OCI-LY3 (cell line): ENCODE measurements around the gene PPME1.

Source experiments
- CTCF ChIP-seq: fragments of 200-600, 300-600 bp; sonication (generic); IDR thresholded peaks from 2 replicates; pipeline ENCODE4 v1.5.1; 2014; ENCODE audit warnings: antibody characterized with exemption, low read length, low read depth
- EZH2phosphoT487 ChIP-seq: fragments of 200-600 bp; shearing (Covaris generic); IDR thresholded peaks from 2 replicates; pipeline ENCODE4 v1.6.1; 2018; ENCODE audit warnings: antibody characterized with exemption, mixed run types, low read depth

DNA sequence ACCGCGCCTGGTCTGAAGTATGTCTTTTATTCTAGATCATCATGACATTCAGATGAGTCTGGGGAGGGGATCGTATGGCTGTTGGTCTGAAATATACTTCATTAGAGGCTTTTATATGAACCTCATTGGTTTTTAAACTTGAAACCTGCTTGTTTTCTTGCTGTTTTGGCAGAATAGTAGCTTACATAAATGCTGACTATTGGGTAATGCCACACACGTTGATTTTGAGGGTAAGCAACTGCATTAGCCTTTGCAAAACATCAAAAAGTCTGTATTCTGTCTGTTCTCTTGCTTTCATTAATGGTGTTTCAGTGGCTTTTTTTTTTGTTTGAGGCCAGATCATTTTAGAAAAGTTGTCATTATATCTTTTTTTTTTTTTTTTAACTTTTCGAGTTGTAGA is 14.2 kb downstream of the PPME1 start:
- TF ChIP-seq CTCF (no peak), EZH2phosphoT487 (no peak)
